Middle frontal gyrus (tissue), 1 donor: ENCODE data around the gene FBN1.

Source experiments
- DNase-seq: peaks from one replicate; pipeline ENCODE4 v3.0.0-alpha.2; 2015; ENCODE audit warnings: low spot score; ENCODE audit errors: extremely low spot score

FBN1 gene

GRCh38 chr15:48645558-48646330 lies at the start of gene FBN1:
Gene FBN1 (minus strand): TSS chr15:48645709. CDS start chr15:48644769, 940 bp downstream.
- peak; percentile 65 for DNase-seq

- DNase-seq, result no peak
Measured at GRCh38 chr15:48693484-48693883, 48.0 kb upstream of the FBN1 start.

GRCh38 chr15:48688493-48688892 lies 43.0 kb upstream of the FBN1 start:
- DNase-seq, result no peak

GRCh38 chr15:48683991-48684765 lies 38.7 kb upstream of the FBN1 start:
- DNase-seq, result no peak

- DNase-seq, result no peak
Measured at GRCh38 chr15:48682942-48683651, 37.6 kb upstream of the FBN1 start.

GRCh38 chr15:48681353-48681752 lies 35.8 kb upstream of the FBN1 start:
- DNase-seq, result no peak

GRCh38 chr15:48680841-48681240 lies 35.3 kb upstream of the FBN1 start:
- no peak for DNase-seq

- no peak for DNase-seq
Measured at GRCh38 chr15:48679952-48680351, 34.4 kb upstream of the FBN1 start.

GRCh38 chr15:48678851-48679250 lies 33.3 kb upstream of the FBN1 start:
- DNase-seq, result no peak

GRCh38 chr15:48677821-48678220 lies 32.3 kb upstream of the FBN1 start:
- no peak for DNase-seq

GRCh38 chr15:48675436-48675835 lies 29.9 kb upstream of the FBN1 start:
- DNase-seq, result no peak

GRCh38 chr15:48674876-48675275 lies 29.4 kb upstream of the FBN1 start:
- no peak for DNase-seq

GRCh38 chr15:48672206-48672605 lies 26.7 kb upstream of the FBN1 start:
- DNase-seq, result no peak

- no peak for DNase-seq
Measured at GRCh38 chr15:48671103-48672022, 25.9 kb upstream of the FBN1 start.

GRCh38 chr15:48667701-48668100 lies 22.2 kb upstream of the FBN1 start:
- no peak for DNase-seq

- no peak for DNase-seq
Measured at GRCh38 chr15:48664436-48664835, 18.9 kb upstream of the FBN1 start.

- no peak for DNase-seq
Measured at GRCh38 chr15:48657950-48658591, 12.6 kb upstream of the FBN1 start.

GRCh38 chr15:48654801-48655200 lies 9.3 kb upstream of the FBN1 start:
- DNase-seq, result no peak

- no peak for DNase-seq
Measured at GRCh38 chr15:48653913-48654670, 8.6 kb upstream of the FBN1 start.

- DNase-seq, result no peak
Measured at GRCh38 chr15:48653216-48653615, 7.7 kb upstream of the FBN1 start.
